H1 (cell line): Measurements from ENCODE around the gene BNC2. TPM values are rescaled to one million over a fixed set of nuclear protein-coding genes. Genes with fewer than 3 reads are reported as not detected.

Source experiments
- CTCF ChIA-PET: fragments of 300-600 bp; sonication (Branson Sonifier 250); formaldehyde crosslinking; loops from one replicate; lab custom pipeline; 2021; ENCODE audit not compliant: partially characterized antibody; lab: Charles Lee
- POLR2A ChIA-PET: fragments of 300-600 bp; sonication (Branson Sonifier 250); formaldehyde crosslinking; loops from one replicate; lab custom pipeline; 2021; ENCODE audit warnings: inconsistent platforms; ENCODE audit not compliant: partially characterized antibody; lab: Charles Lee
- DNase-seq, 2 experiments: peaks; one replicate each; pipeline versions ENCODE4 v3.0.0 to v3.0.0-alpha.2; 2010 to 2022; ENCODE audit warnings: low spot score in 2 of 2, low read depth in 1 of 2, mixed read lengths in 1 of 2
- FAIRE-seq: peaks from 2 replicates; lab custom pipeline; 2011; peaks lifted over from hg19 to GRCh38; lab: Jason Lieb, UNC
- H2AFZ ChIP-seq: 2 replicates; pipeline ENCODE4 v1.8.1; 2012; ENCODE audit warnings: low read length, inconsistent platforms
- H2AK5ac ChIP-seq: 2 replicates; pipeline ENCODE4 v1.6.1; 2013; ENCODE audit warnings: low read depth, low read length
- H2BK120ac ChIP-seq: replicated peaks from 2 replicates; pipeline ENCODE3; 2013; ENCODE audit warnings: low read depth, low read length, inconsistent platforms
- H2BK12ac ChIP-seq: 2 replicates; pipeline ENCODE4 v1.6.1; 2013; ENCODE audit warnings: low read depth, low read length
- H2BK15ac ChIP-seq: 2 replicates; pipeline ENCODE4 v1.6.1; 2013; ENCODE audit warnings: low read length
- H2BK20ac ChIP-seq: 2 replicates; pipeline ENCODE4 v1.6.1; 2013; ENCODE audit warnings: low read length
- H2BK5ac ChIP-seq: 2 replicates; pipeline ENCODE4 v1.6.1; 2013; ENCODE audit warnings: low read depth, low read length
- H3K14ac ChIP-seq: 2 replicates; pipeline ENCODE4 v1.6.1; 2013; ENCODE audit warnings: inconsistent platforms; ENCODE audit not compliant: insufficient read length
- H3K18ac ChIP-seq: 2 replicates; pipeline ENCODE4 v1.6.1; 2013; ENCODE audit warnings: low read length; ENCODE audit errors: extremely low read depth
- H3K23ac ChIP-seq: 2 replicates; pipeline ENCODE4 v1.6.1; 2013; ENCODE audit warnings: inconsistent platforms; ENCODE audit not compliant: insufficient read length
- H3K23me2 ChIP-seq: 2 replicates; pipeline ENCODE4 v1.6.1; 2013; ENCODE audit warnings: low read depth, low read length
- H3K27ac ChIP-seq: 2 replicates; pipeline ENCODE4 v1.6.1; 2011; ENCODE audit warnings: low read depth, low read length, inconsistent platforms
- H3K27me3 ChIP-seq, 4 experiments: replicated peaks in 1 of 4; 1 replicate in 1 of 4; 2 replicates in 3 of 4; pipeline versions ENCODE4 v1.6.1 to v1.8.1; 2011 to 2013; ENCODE audit warnings: low read length in 3 of 4, mild to moderate bottlenecking in 3 of 4, inconsistent platforms in 2 of 4, mixed read lengths in 2 of 4, moderate library complexity in 1 of 4; ENCODE audit not compliant: control insufficient read depth in 3 of 4, insufficient read depth in 3 of 4; ENCODE audit errors: extremely low read depth in 1 of 4
- H3K36me3 ChIP-seq, 4 experiments: 2 replicates each; pipeline versions ENCODE4 v1.6.1 to v1.8.1; 2011 to 2013; ENCODE audit warnings: mild to moderate bottlenecking in 4 of 4, low read length in 3 of 4, moderate library complexity in 2 of 4, control low read depth in 1 of 4, inconsistent platforms in 1 of 4; ENCODE audit not compliant: insufficient read depth in 4 of 4, control insufficient read depth in 2 of 4
- H3K4ac ChIP-seq: replicated peaks from 2 replicates; pipeline ENCODE3; 2013; ENCODE audit warnings: low read length, low read depth, mixed read lengths, inconsistent platforms; ENCODE audit not compliant: insufficient read length
- H3K4me1 ChIP-seq, 4 experiments: replicated peaks in 1 of 4; 1 replicate in 1 of 4; 2 replicates in 3 of 4; pipeline versions ENCODE4 v1.6.1 to v1.8.1; 2011 to 2013; ENCODE audit warnings: low read length in 3 of 4, inconsistent platforms in 2 of 4, mixed read lengths in 1 of 4; ENCODE audit not compliant: insufficient read depth in 4 of 4, control insufficient read depth in 3 of 4
- H3K4me2 ChIP-seq, 2 experiments: 2 replicates each; pipeline versions ENCODE4 v1.6.1 to v1.8.1; 2011 to 2013; ENCODE audit warnings: low read depth in 2 of 2, low read length in 2 of 2, control low read depth in 1 of 2, inconsistent platforms in 1 of 2, mild to moderate bottlenecking in 1 of 2; ENCODE audit not compliant: insufficient read depth in 1 of 2
- H3K4me3 ChIP-seq, 4 experiments: fragments of 200-600, 300-600 bp in 1 of 4; sonication (generic), shearing (Covaris generic), sonication (Bioruptor Twin) in 1 of 4; 2 replicates each; pipeline versions ENCODE4 v1.5.1 to v1.8.1; 2011 to 2016; ENCODE audit warnings: low read length in 4 of 4, low read depth in 3 of 4, control low read depth in 2 of 4, inconsistent platforms in 2 of 4, mild to moderate bottlenecking in 2 of 4, mixed read lengths in 1 of 4, moderate library complexity in 1 of 4; ENCODE audit not compliant: insufficient read depth in 2 of 4; ENCODE audit errors: extremely low read depth in 1 of 4
- H3K56ac ChIP-seq: replicated peaks from 2 replicates; pipeline ENCODE3; 2013; ENCODE audit warnings: low read depth, mild to moderate bottlenecking, mixed read lengths, low read length, inconsistent platforms; ENCODE audit not compliant: insufficient read length
- H3K79me1 ChIP-seq: 2 replicates; pipeline ENCODE4 v1.6.1; 2013; ENCODE audit warnings: low read depth, low read length, control low read depth
- H3K79me2 ChIP-seq, 2 experiments: 2 replicates each; pipeline versions ENCODE4 v1.6.1 to v1.8.1; 2012 to 2013; ENCODE audit warnings: low read length in 2 of 2, mild to moderate bottlenecking in 2 of 2, inconsistent platforms in 1 of 2; ENCODE audit not compliant: insufficient read depth in 2 of 2, control insufficient read depth in 1 of 2
- H3K9ac ChIP-seq, 4 experiments: replicated peaks in 1 of 4; 1 replicate in 1 of 4; 2 replicates in 3 of 4; pipeline versions ENCODE4 v1.6.1 to v1.8.1; 2011 to 2013; ENCODE audit warnings: low read depth in 3 of 4, low read length in 3 of 4, control low read depth in 2 of 4, mild to moderate bottlenecking in 2 of 4, moderate library complexity in 2 of 4, inconsistent platforms in 1 of 4; ENCODE audit errors: extremely low read depth in 1 of 4
- H3K9me3 ChIP-seq, 2 experiments: 2 replicates each; pipeline versions ENCODE4 v1.6.1 to v1.8.1; 2012 to 2013; ENCODE audit warnings: mild to moderate bottlenecking in 2 of 2, moderate library complexity in 2 of 2, control low read depth in 1 of 2, inconsistent platforms in 1 of 2, low read depth in 1 of 2, low read length in 1 of 2, mixed read lengths in 1 of 2; ENCODE audit not compliant: insufficient read depth in 2 of 2
- H4K20me1 ChIP-seq, 2 experiments: replicated peaks in 1 of 2; 2 replicates each; pipeline versions ENCODE3 to v1.8.1; 2011 to 2013; ENCODE audit warnings: inconsistent platforms in 2 of 2, low read length in 2 of 2, mild to moderate bottlenecking in 1 of 2; ENCODE audit not compliant: insufficient read depth in 2 of 2, control insufficient read depth in 1 of 2
- H4K5ac ChIP-seq: 2 replicates; pipeline ENCODE4 v1.6.1; 2013; ENCODE audit warnings: low read length, low read depth, mixed read lengths, inconsistent platforms; ENCODE audit not compliant: insufficient read length
- H4K8ac ChIP-seq: 2 replicates; pipeline ENCODE4 v1.8.0; 2013; ENCODE audit warnings: mild to moderate bottlenecking, moderate library complexity, low read length, inconsistent platforms; ENCODE audit not compliant: insufficient read depth; ENCODE audit errors: extremely low read depth
- H4K91ac ChIP-seq: replicated peaks from 2 replicates; pipeline ENCODE3; 2013; ENCODE audit warnings: low read length, mixed read lengths, inconsistent platforms; ENCODE audit not compliant: insufficient read length
- CBX8 ChIP-seq: fragments of 300-800, 300-1000 bp; sonication (generic); IDR thresholded peaks from 2 replicates; pipeline ENCODE4 v1.7.1; 2016; ENCODE audit warnings: low read depth, low read length, borderline replicate concordance
- TEAD4 ChIP-seq: IDR thresholded peaks from 2 replicates; pipeline ENCODE4 v1.6.1; 2012; ENCODE audit warnings: low read depth, low read length, inconsistent platforms, mixed read lengths
- WGBS, 2 experiments: shearing (Covaris generic) in 1 of 2; methylation state at CpG; one replicate each; pipeline versions ENCODE4 v1.1.6 to v1.1.7; 2013 to 2015; ENCODE audit warnings: low lambda C conversion rate in 2 of 2, mixed read lengths in 2 of 2, inconsistent platforms in 1 of 2, low coverage in 1 of 2, missing lambda C conversion rate in 1 of 2; ENCODE audit not compliant: insufficient replicate concordance in 2 of 2, insufficient coverage in 1 of 2, insufficient read length in 1 of 2; ENCODE audit errors: extremely low coverage in 1 of 2, missing lambda C conversion rate in 1 of 2; 5-methylcytosine and 5-hydroxymethylcytosine counted together
- polyA plus RNA-seq, 7 experiments: library from polyadenylated mRNA; depleted of rRNA in 3 of 7; stranded (reverse) in 5 of 7; unstranded in 2 of 7; fragments of >200 nt in 5 of 7; fragments of 200-250 nt in 2 of 7; gene quantifications; 1 replicate in 5 of 7; 2 replicates in 1 of 7; 4 replicates in 1 of 7; pipeline versions ENCODE4 v1.2.1 to v1.2.3, GENCODE V29; 2011 to 2013; ENCODE audit warnings: missing spikeins in 2 of 7, mixed read lengths in 2 of 7
- total RNA-seq: library from RNA; stranded (reverse); fragmentation: NEBNext Ultra II Directional; extraction: Animal tissue kit (Norgen Biotek cat#: 25700); gene quantifications from 2 replicates; pipeline ENCODE4 v1.2.1, GENCODE V29; 2021

BNC2 gene
- total and polyA plus RNA-seq, 2 of the 8 experiments (the other 6 are each of a cell fraction or from before 2014, with no cell fraction given): 16.0 to 26.8 TPM

DNA sequence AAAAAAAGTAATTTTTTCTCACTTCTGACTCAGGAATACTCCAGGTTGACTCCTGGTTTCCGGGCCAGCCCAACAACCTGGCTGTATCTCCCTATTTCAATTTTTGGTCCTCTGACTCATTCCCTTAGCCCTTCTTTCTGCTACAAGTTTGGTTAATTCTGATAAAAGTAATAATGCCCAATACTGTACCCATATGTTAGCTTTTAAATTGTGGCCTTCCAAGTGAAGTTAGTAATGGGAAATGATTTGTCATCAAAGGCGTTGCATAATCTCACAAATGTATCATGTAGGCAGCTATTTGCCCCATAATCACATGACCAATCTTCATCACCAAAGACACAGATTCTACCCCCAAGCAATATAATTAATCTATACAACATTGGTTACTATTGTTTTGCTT, 31.1 kb upstream of the BNC2 start:
- DNase-seq: no peak
- TF ChIP-seq CBX8: no peak
- no peak for TF ChIP-seq TEAD4
- TF ChIP-seq, all 59 proteins: peak for 0
- H3K79me1 ChIP-seq: no peaks in the 10 kb centered on the region

More for the DNA sequence above, 31.1 kb upstream of the BNC2 start:
- H3K36me3 ChIP-seq: no peaks in the 10 kb centered on the region
- H3K23ac ChIP-seq: no peak overlapping the region
- 94% methylated on average over 2 of the region's 2 CpGs; no CpG with 5 or more reads in 1 of the 2 experiments for WGBS, 2 experiments
- no peak overlapping the region for H4K5ac ChIP-seq
- H3K56ac ChIP-seq: no peak overlapping the region
- H3K79me2 ChIP-seq: no peaks in the 10 kb centered on the region
- H3K9me3 ChIP-seq: no peaks in the 10 kb centered on the region
- H3K9ac ChIP-seq: no peak overlapping the region
- no peak overlapping the region for H2BK120ac ChIP-seq
- H2BK15ac ChIP-seq: no peak overlapping the region
- no peak overlapping the region for H2BK12ac ChIP-seq
- H3K4me2 ChIP-seq: no peak overlapping the region
- CTCF ChIA-PET: no interaction called here
- H3K23me2 ChIP-seq: no peaks in the 10 kb centered on the region
- POLR2A ChIA-PET: no interaction called here
- H3K27me3 ChIP-seq: no peaks in the 10 kb centered on the region
- no peak overlapping the region for H3K27ac ChIP-seq
- H4K91ac ChIP-seq: no peak overlapping the region
- no peaks in the 10 kb centered on the region; a peak in 1 of 7 replicates for H3K4me1 ChIP-seq
- H3K18ac ChIP-seq: no peak overlapping the region
- H3K4me3 ChIP-seq: no peak overlapping the region
- no peak overlapping the region for H2AFZ ChIP-seq
- H4K20me1 ChIP-seq: no peaks in the 10 kb centered on the region
- H2BK5ac ChIP-seq: no peak overlapping the region
- no peak for FAIRE-seq
- H4K8ac ChIP-seq: no peak overlapping the region
- no peak overlapping the region for H3K14ac ChIP-seq
- H2AK5ac ChIP-seq: no peak overlapping the region
- no peak overlapping the region for H2BK20ac ChIP-seq
- H3K4ac ChIP-seq: no peak overlapping the region
